Keratinocyte (primary cell): ENCODE results near the gene RIMS4. TPM values are rescaled to one million over a fixed set of nuclear protein-coding genes. Genes with fewer than 3 reads are reported as not detected.

ENCODE experiments used
- DNase-seq: peaks from one replicate; pipeline ENCODE4 v3.0.0-alpha.2; 2011; ENCODE audit warnings: low read depth, missing footprints, low spot score
- FAIRE-seq: peaks from 2 replicates; lab custom pipeline; 2011; peaks lifted over from hg19 to GRCh38; lab: Jason Lieb, UNC
- H2AFZ ChIP-seq: 2 replicates; pipeline ENCODE4 v1.6.0; 2012; ENCODE audit warnings: low read length, control low read depth, inconsistent platforms; ENCODE audit not compliant: control insufficient read depth
- H3K27ac ChIP-seq: 2 replicates; pipeline ENCODE4 v1.5.1; 2011; ENCODE audit warnings: low read length; ENCODE audit not compliant: control insufficient read depth, insufficient read depth
- H3K27me3 ChIP-seq: 3 replicates; pipeline ENCODE4 v1.6.0; 2011; ENCODE audit warnings: low read length; ENCODE audit not compliant: control insufficient read depth, insufficient read depth; ENCODE audit errors: extremely low read depth
- H3K36me3 ChIP-seq, 2 experiments: 2 replicates in 1 of 2; 3 replicates in 1 of 2; pipeline ENCODE4 v1.5.1; 2011; ENCODE audit warnings: low read length in 2 of 2, mild to moderate bottlenecking in 1 of 2; ENCODE audit not compliant: control insufficient read depth in 2 of 2, insufficient read depth in 2 of 2; ENCODE audit errors: extremely low read depth in 1 of 2
- H3K4me1 ChIP-seq: 3 replicates; pipeline ENCODE4 v1.5.1; 2011; ENCODE audit warnings: low read length; ENCODE audit not compliant: control insufficient read depth, insufficient read depth; ENCODE audit errors: extremely low read depth
- H3K4me2 ChIP-seq: 3 replicates; pipeline ENCODE4 v1.6.0; 2011; ENCODE audit warnings: low read depth, low read length; ENCODE audit not compliant: control insufficient read depth, insufficient read depth; ENCODE audit errors: extremely low read depth
- H3K4me3 ChIP-seq, 3 experiments: fragments of 200-600 bp in 1 of 3; sonication (generic) in 1 of 3; 2 replicates in 2 of 3; 3 replicates in 1 of 3; pipeline ENCODE4 v1.5.1; 2011 to 2016; ENCODE audit warnings: low read length in 3 of 3, mild to moderate bottlenecking in 3 of 3, control low read depth in 2 of 3, inconsistent platforms in 1 of 3, low read depth in 1 of 3, mixed read lengths in 1 of 3, mixed run types in 1 of 3, moderate library complexity in 1 of 3; ENCODE audit not compliant: control insufficient read depth in 2 of 3, insufficient read depth in 2 of 3; ENCODE audit errors: extremely low read depth in 1 of 3
- H3K79me2 ChIP-seq: 2 replicates; pipeline ENCODE4 v1.6.0; 2012; ENCODE audit warnings: low read length; ENCODE audit not compliant: control insufficient read depth, insufficient read depth
- H3K9ac ChIP-seq: 3 replicates; pipeline ENCODE4 v1.6.0; 2011; ENCODE audit warnings: low read length; ENCODE audit not compliant: control insufficient read depth, insufficient read depth; ENCODE audit errors: extremely low read depth
- H3K9me1 ChIP-seq: 3 replicates; pipeline ENCODE4 v1.6.0; 2011; ENCODE audit warnings: low read length; ENCODE audit not compliant: control insufficient read depth, insufficient read depth; ENCODE audit errors: extremely low read depth
- H3K9me3 ChIP-seq: 2 replicates; pipeline ENCODE4 v1.5.1; 2012; ENCODE audit warnings: low read depth, low read length; ENCODE audit not compliant: control insufficient read depth
- H4K20me1 ChIP-seq: 3 replicates; pipeline ENCODE4 v1.6.0; 2011; ENCODE audit warnings: low read length; ENCODE audit not compliant: control insufficient read depth, insufficient read depth; ENCODE audit errors: extremely low read depth
- EZH2 ChIP-seq: IDR thresholded peaks from one replicate; pipeline ENCODE4 v1.6.1; 2012; ENCODE audit warnings: inconsistent platforms, mild to moderate bottlenecking, low read length, moderate library complexity
- dilution Hi-C: fragments of 300-500 bp; cut with MboI; formaldehyde crosslinking; loops from one replicate; pipeline ENCODE4 v1.7.0; 2020; ENCODE audit warnings: low sequenced_read_pairs; ENCODE audit not compliant: extremely low pct_ligation_motif_present
- polyA plus RNA-seq, 5 experiments: library from polyadenylated mRNA; depleted of rRNA in 3 of 5; stranded (reverse) in 3 of 5; stranded (forward) in 1 of 5; unstranded in 1 of 5; fragments of >200 nt; gene quantifications; 1 replicate in 1 of 5; 2 replicates in 3 of 5; 3 replicates in 1 of 5; pipeline versions ENCODE4 v1.2.1 to v1.2.3, GENCODE V29; 2011 to 2012; ENCODE audit warnings: missing spikeins in 2 of 5, low read depth in 1 of 5, low replicate concordance in 1 of 5
- TF ChIP-seq, protein P1 (sequence below), 3 experiments: IDR thresholded peaks in 1 of 3; conservative IDR thresholded peaks in 1 of 3; optimal IDR thresholded peaks in 1 of 3; 2 replicates in 2 of 3; 3 replicates in 1 of 3; pipeline versions ENCODE3 to v1.5.1; 2011; ENCODE audit warnings: low read length in 3 of 3, mild to moderate bottlenecking in 3 of 3, moderate library complexity in 2 of 3, control low read depth in 1 of 3, inconsistent platforms in 1 of 3; ENCODE audit not compliant: insufficient read depth in 2 of 3; ENCODE audit errors: extremely low read depth in 1 of 3

Gene RIMS4
- polyA plus RNA-seq, 1 donor (not counting 4 experiments of a cell fraction or from before 2014, with no cell fraction given) = not detected

DNA sequence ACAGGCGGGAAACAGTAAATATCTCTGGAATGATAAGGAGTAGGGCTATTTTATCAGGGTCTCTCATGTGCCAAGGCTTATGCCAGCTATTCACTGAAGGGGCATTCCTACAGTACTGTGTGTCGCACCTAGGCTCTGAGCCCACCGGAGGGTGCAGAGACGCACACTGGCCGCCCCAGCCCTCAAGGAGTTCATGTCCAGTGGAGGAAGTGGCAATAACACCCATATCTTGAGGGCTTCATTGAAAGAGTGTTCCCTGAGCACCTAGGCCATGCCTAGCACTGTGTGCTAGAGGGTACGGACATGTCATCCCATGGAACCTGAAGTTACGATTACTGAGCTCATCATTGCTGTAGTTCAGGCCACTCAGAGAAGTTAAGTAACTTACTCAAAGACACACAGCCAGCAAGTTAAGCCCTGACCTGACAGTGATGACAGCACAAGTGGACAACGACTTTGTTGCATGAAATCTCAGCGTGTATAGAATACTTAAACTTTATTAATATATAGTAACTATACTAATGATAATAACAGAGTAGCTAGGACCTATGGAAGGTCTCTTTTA is 86.5 kb downstream of the RIMS4 start:
- Histone ChIP-seq H3K4me1 (peaks cover 21% of the 10 kb centered on the region), H3K27ac (no peak overlapping the region), H3K9me3 (no peaks in the 10 kb centered on the region), H3K9me1 (peaks cover 5% of the 10 kb centered on the region), H3K9ac (no peak overlapping the region), H3K27me3 (no peaks in the 10 kb centered on the region), H4K20me1 (peaks cover 3% of the 10 kb centered on the region), H3K4me3 (no peak overlapping the region), H3K79me2 (no peaks in the 10 kb centered on the region), H3K4me2 (no peak overlapping the region), H3K36me3 (no peaks in the 10 kb centered on the region), H2AFZ (no peak overlapping the region)
- TF ChIP-seq, protein P1, sequence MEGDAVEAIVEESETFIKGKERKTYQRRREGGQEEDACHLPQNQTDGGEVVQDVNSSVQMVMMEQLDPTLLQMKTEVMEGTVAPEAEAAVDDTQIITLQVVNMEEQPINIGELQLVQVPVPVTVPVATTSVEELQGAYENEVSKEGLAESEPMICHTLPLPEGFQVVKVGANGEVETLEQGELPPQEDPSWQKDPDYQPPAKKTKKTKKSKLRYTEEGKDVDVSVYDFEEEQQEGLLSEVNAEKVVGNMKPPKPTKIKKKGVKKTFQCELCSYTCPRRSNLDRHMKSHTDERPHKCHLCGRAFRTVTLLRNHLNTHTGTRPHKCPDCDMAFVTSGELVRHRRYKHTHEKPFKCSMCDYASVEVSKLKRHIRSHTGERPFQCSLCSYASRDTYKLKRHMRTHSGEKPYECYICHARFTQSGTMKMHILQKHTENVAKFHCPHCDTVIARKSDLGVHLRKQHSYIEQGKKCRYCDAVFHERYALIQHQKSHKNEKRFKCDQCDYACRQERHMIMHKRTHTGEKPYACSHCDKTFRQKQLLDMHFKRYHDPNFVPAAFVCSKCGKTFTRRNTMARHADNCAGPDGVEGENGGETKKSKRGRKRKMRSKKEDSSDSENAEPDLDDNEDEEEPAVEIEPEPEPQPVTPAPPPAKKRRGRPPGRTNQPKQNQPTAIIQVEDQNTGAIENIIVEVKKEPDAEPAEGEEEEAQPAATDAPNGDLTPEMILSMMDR (optimal IDR thresholded peaks at IDR 0.05 in 1 of 3, IDR thresholded peaks at IDR 0.05 in 1 of 3, conservative IDR thresholded peaks at IDR 0.05 in 1 of 3; ENCODE audit: extremely low read depth in 1 of 3, insufficient read depth in 2 of 3, low read length in 3 of 3) = no peak
- no peak for TF ChIP-seq EZH2
- no peak for DNase-seq
- dilution Hi-C loops = no loop called here
- no peak for FAIRE-seq

- no peak overlapping the region for H3K27ac ChIP-seq
- no peak for FAIRE-seq
These were observed 87.0 kb downstream of the RIMS4 start for GRCh38 chr20:44723391-44723790.

More at GRCh38 chr20:44723391-44723790, 87.0 kb downstream of the RIMS4 start:
- H3K9ac ChIP-seq = no peak overlapping the region
- no peak overlapping the region for H3K4me3 ChIP-seq
- no peak for TF ChIP-seq EZH2
- TF ChIP-seq, protein P1 (optimal IDR thresholded peaks at IDR 0.05 in 1 of 3, IDR thresholded peaks at IDR 0.05 in 1 of 3, conservative IDR thresholded peaks at IDR 0.05 in 1 of 3; ENCODE audit: extremely low read depth in 1 of 3, insufficient read depth in 2 of 3, low read length in 3 of 3) = no peak
- H3K9me3 ChIP-seq = no peaks in the 10 kb centered on the region
- no peak overlapping the region for H2AFZ ChIP-seq
- dilution Hi-C loops = no loop called here
- peaks cover 3% of the 10 kb centered on the region for H4K20me1 ChIP-seq
- peaks cover 16% of the 10 kb centered on the region for H3K4me1 ChIP-seq
- H3K4me2 ChIP-seq = no peak overlapping the region
- H3K27me3 ChIP-seq = no peaks in the 10 kb centered on the region
- H3K36me3 ChIP-seq = no peaks in the 10 kb centered on the region
- DNase-seq = no peak
- no peaks in the 10 kb centered on the region for H3K79me2 ChIP-seq
- peaks cover 5% of the 10 kb centered on the region for H3K9me1 ChIP-seq
